NCI-H774 (cell line): ENCODE data around the gene PPT1.

Experiments
- DNase-seq: peaks from one replicate; lab custom pipeline; 2025; lab: John Stamatoyannopoulos, UW

The PPT1 gene

DNA sequence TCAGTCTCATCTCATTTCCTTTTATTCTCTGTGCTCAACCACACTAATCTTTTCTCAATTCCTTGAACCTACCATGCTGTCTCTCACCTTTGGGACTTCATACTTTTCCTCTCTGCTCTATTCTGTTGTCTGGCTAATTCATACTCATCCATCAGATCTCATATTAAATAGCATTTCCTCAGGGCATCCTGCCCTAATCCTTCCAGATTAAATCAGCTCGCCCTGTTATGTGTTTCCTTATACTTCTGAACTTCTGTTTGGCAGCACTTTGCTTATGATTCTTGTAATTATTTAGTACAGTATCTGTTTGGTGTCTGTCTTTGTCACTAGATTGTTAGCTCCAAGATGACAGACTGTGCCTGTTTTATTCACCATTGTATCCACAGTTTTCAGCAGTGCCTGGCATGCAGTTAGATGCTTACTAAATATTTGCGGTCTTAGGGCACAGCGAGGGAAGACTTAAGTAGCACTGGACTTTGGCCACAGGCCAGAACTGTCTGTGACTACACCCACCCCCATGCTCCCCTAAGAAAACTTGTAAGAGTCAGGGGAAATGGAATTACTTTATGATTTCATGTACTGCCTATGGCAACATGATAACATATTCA is 66.4 kb downstream of the PPT1 start:
- DNase-seq = no peak

DNA sequence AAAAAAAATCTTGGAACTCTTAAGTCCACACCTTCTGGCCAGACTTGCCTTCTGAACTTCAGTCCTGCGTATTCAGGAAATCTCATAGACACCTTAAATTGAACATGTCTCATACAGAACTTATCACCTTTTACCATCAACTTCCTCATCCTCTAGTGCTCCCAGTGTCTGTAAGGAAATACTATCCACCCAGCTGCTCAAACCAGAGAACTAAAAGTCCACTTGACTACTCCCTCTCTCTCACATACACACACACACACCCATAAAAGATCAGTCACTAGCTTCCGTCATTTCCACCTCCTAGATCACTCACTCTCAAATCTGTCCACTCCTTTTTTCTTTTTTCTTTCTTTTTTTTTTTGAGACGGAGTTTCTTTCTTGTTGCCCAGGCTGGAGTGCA is 67.4 kb downstream of the PPT1 start:
- DNase-seq = no peak

DNA sequence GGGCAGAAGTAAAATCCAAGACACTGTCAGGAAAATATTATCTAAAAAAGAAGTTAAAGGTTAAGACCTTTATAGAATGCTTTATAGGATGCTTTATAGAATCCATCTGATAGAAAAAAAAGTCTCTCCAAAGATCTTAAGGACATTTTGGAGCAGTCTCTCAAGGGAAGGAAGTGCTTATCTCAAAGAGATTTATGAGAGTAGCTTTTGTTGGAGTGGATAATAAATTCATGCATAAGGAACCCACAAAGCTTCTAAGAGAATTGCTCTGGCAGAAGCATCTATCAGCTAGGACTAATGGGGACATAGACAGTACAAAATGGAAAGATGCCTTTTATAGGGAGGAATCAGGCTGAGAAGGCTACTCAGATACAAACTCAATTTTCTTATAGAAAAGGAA is 69.4 kb downstream of the PPT1 start:
- no peak for DNase-seq

DNA sequence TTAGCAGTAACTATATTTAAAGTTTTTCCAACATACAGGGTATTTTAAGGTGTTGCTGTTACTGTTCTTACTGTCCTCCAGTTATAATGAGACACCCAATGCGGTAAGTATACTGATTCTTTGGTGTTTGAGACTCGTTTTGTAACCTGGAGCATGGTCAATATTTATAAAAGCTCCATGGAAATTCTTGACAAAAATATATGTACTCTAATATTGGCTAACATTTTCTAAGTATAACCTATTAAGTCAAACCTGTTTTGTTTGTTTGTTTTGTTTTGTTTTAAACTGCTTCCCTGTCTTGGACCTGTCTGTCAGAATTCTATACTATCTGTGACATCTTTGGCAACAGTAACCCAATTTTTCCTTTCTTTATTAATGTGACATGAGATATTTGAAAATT is 72.4 kb downstream of the PPT1 start:
- DNase-seq = no peak

DNA sequence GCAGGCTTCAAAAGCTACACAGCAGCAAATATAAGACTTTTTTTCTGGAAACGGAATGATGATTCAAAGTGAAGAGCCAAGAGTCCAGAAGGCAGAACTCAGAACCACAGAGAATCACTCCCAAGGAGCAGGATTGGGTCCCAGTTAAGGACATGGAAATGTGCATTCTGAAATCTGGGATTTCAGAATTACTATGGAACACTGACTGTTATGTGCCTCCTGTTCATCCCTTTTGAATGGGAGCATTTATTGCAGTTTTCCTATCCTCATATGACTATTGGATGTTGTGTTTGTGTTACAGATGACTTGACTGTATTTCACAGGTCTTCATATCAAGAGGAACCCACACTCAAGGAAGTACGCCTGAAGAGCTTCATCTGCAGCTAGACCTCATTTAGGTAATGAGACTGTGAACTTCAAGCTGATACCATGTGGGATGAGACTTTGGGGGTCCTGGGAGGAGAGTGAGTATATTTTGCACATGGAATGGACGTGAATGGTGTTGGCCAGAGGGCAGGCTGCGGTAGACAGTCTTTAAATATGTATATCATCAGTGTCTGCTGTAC is 73.6 kb downstream of the PPT1 start:
- DNase-seq = no peak
